ENCODE results near the gene EHMT1. TPM values are rescaled to one million over a fixed set of nuclear protein-coding genes. Genes with fewer than 3 reads are reported as not detected.

Gene EHMT1
- total RNA-seq, 4 donors from 2014 or later: 77.1 to 149 (median 86.6) TPM

- no peaks in the 10 kb centered on the region for H3K9me3 ChIP-seq
- H3K4me1 ChIP-seq: no peaks in the 10 kb centered on the region
- TF ChIP-seq POLR2A (IDR thresholded peaks at IDR 0.05): no peak
- TF ChIP-seq CTCF (IDR thresholded peaks at IDR 0.05): no peak
- no peak for TF ChIP-seq EP300 (IDR thresholded peaks at IDR 0.05)
- TF ChIP-seq POLR2AphosphoS5 (IDR thresholded peaks at IDR 0.05): no peak
- WGBS: 96% methylated on average over 9 of the region's 20 CpGs
- H3K27me3 ChIP-seq: no peaks in the 10 kb centered on the region
- H3K4me3 ChIP-seq: no peak overlapping the region
- no peak for DNase-seq (ENCODE audit: low spot score in 2 of 2)
- peaks cover 52% of the 10 kb centered on the region for H3K36me3 ChIP-seq
- no peak overlapping the region for H3K27ac ChIP-seq
Observed at GRCh38 chr9:137837345-137838278, 218.8 kb downstream of the EHMT1 start.

GRCh38 chr9:137838576-137838975 lies 219.8 kb downstream of the EHMT1 start:
- TF ChIP-seq EP300 (IDR thresholded peaks at IDR 0.05) (no peak), POLR2A (IDR thresholded peaks at IDR 0.05) (no peak), CTCF (IDR thresholded peaks at IDR 0.05) (no peak), POLR2AphosphoS5 (IDR thresholded peaks at IDR 0.05) (no peak)
- 96% methylated on average over 10 of the region's 10 CpGs for WGBS
- Histone ChIP-seq H3K4me1 (no peaks in the 10 kb centered on the region), H3K9me3 (no peaks in the 10 kb centered on the region), H3K4me3 (no peak overlapping the region), H3K36me3 (peaks cover 42% of the 10 kb centered on the region), H3K27me3 (no peaks in the 10 kb centered on the region), H3K27ac (no peak overlapping the region)
- DNase-seq (ENCODE audit: low spot score in 2 of 2): no peak

- no peak for DNase-seq (ENCODE audit: low spot score in 2 of 2)
- 83% methylated on average over 9 of the region's 9 CpGs for WGBS
- Histone ChIP-seq H3K4me1 (no peaks in the 10 kb centered on the region), H3K36me3 (no peaks in the 10 kb centered on the region), H3K27ac (no peak overlapping the region), H3K9me3 (no peaks in the 10 kb centered on the region), H3K27me3 (no peaks in the 10 kb centered on the region), H3K4me3 (no peak overlapping the region)
- TF ChIP-seq POLR2A (IDR thresholded peaks at IDR 0.05) (no peak), EP300 (IDR thresholded peaks at IDR 0.05) (no peak), CTCF (IDR thresholded peaks at IDR 0.05) (no peak), POLR2AphosphoS5 (IDR thresholded peaks at IDR 0.05) (no peak)
Observed at GRCh38 chr9:137843355-137843754, 224.6 kb downstream of the EHMT1 start.

- TF ChIP-seq CTCF (IDR thresholded peaks at IDR 0.05) (no peak), POLR2AphosphoS5 (IDR thresholded peaks at IDR 0.05) (no peak), POLR2A (IDR thresholded peaks at IDR 0.05) (no peak), EP300 (IDR thresholded peaks at IDR 0.05) (no peak)
- H3K27me3 ChIP-seq: no peaks in the 10 kb centered on the region
- peaks cover 18% of the 10 kb centered on the region for H3K9me3 ChIP-seq
- H3K4me1 ChIP-seq: no peaks in the 10 kb centered on the region
- WGBS: 38% methylated on average over 5 of the region's 5 CpGs
- H3K36me3 ChIP-seq: no peaks in the 10 kb centered on the region
- H3K27ac ChIP-seq: no peak overlapping the region
- no peak overlapping the region for H3K4me3 ChIP-seq
- no peak for DNase-seq (ENCODE audit: low spot score in 2 of 2)
Observed at GRCh38 chr9:137851516-137852267, 232.9 kb downstream of the EHMT1 start.
